ENCODE data around the gene ZNF358.
"Not testable (repeated sequence)": the region's sequence is repeated elsewhere in the genome, so short reads cannot be mapped to it uniquely, and the experiment has no call there.

Gene ZNF358

GRCh38 chr19:7535998-7536695, 20.2 kb downstream of the ZNF358 start:
- DNase-seq (ENCODE audit: low read depth): no peak

- not testable (repeated sequence) for DNase-seq (ENCODE audit: low read depth)
These were observed 23.1 kb downstream of the ZNF358 start for GRCh38 chr19:7538990-7539389.

GRCh38 chr19:7539827-7540425, 24.0 kb downstream of the ZNF358 start:
- no peak for DNase-seq (ENCODE audit: low read depth)

- DNase-seq (ENCODE audit: low read depth): no peak
These were observed 25.0 kb downstream of the ZNF358 start for GRCh38 chr19:7540761-7541474.

DNA sequence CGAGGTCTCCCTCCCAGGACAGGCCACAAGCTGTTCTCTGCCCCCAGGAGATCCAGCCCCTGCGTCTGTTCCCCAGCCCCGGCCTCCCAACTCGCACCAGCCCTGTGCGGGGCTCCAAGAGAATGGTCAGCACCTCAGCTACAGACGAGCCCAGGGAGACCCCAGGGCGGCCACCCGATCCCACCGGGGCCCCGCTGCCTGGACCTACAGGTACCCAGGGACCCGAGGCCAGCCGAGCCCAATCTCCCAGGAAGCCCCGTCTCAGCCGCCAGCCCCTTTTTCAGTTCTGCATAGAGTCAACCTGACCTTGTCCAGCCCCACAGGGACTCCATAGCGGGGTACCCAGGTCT, 25.5 kb downstream of the ZNF358 start:
- no peak for DNase-seq (ENCODE audit: low read depth)

- DNase-seq (ENCODE audit: low read depth): no peak
These were observed 26.0 kb downstream of the ZNF358 start for GRCh38 chr19:7541828-7542443.

- no peak for DNase-seq (ENCODE audit: low read depth)
These were observed 26.8 kb downstream of the ZNF358 start for GRCh38 chr19:7542556-7543348.

- DNase-seq (ENCODE audit: low read depth): no peak
These were observed 28.7 kb downstream of the ZNF358 start for GRCh38 chr19:7544626-7545025.

DNA sequence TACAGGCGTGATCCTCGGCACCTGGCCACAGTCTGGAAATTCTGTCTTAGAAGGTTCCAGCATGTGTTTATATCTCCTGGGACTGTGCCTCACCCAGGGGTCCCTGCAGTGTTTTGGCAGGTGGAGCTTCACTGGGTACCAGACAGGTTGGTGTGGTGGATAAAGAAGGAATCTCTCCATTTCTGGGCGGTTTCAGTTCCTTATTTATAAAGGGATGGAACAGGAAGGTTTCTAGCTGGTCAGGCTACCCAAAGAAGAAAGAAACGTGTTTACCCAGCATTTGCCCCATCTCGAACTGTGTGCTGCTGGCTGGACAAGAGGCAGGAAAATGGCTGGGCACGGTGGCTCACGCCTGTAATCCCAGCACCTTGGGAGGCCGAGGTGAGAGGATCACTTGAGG, 29.4 kb downstream of the ZNF358 start:
- no peak for DNase-seq (ENCODE audit: low read depth)

DNA sequence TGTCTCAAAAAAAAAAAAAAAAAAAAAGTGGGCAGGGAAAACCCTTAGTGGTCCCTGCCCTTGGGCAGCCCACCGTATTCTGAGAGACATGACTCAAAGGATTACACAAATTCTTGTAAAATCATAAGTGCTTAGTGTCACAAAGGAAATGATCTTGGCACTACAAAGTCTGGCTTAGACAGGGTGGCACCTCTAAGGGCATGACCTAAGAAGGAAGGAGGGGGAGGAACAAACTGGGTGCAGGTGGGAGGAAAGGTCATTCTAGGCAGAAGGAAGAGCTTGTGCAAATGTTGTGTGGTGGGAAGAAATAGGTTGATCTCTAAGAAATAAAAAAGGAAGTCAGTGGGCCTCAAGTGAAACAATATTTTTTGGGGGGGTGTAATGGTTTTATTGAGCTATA, 30.0 kb downstream of the ZNF358 start:
- no peak for DNase-seq (ENCODE audit: low read depth)

DNA sequence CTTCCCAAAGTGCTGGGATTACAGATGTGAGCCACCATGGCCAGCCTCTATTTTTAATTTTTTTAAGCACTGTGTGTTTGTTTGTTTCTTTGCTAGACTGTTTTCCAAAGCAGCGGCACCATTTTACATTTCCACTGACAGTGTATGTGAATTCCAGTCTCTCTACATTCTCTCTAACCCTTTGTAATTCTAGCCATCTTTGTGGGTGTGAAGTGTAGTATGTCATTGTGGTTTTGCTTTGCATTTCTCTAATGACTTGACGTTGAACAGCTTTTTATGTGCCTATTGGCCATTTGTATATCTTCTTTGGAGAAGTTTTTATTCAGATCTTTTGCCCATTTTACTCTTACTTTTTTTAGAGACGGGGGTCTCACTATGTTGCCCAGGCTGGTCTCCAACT, 31.3 kb downstream of the ZNF358 start:
- DNase-seq (ENCODE audit: low read depth): no peak

- DNase-seq (ENCODE audit: low read depth): no peak
These were observed 33.7 kb downstream of the ZNF358 start for GRCh38 chr19:7549429-7550148.

DNA sequence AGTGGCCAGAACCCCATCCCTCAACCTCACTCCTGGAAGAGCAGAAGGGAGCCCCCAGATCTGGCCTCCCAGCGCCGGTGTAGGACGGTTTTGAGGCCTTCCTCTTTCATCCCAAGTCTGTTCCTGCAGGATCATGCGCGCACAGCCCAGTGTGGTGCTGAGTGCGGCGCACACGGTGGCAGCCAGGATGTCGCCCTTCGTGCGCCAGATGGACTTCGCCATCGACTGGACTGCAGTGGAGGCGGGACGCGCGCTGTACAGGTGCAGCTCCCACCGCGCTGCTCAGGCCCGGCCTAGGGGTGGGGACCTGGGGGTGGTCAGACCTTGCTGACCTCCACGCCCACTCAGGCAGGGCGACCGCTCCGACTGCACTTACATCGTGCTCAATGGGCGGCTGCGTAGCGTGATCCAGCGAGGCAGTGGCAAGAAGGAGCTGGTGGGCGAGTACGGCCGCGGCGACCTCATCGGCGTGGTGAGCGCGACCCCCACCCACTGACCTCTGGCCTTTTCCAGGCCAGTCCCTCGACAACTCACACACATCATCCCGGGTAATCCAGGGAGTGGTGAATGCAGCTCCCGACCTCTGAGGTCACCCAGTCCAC, 34.4 kb downstream of the ZNF358 start:
- DNase-seq (ENCODE audit: low read depth): no peak

GRCh38 chr19:7550987-7551761, 35.3 kb downstream of the ZNF358 start:
- no peak for DNase-seq (ENCODE audit: low read depth)

DNA sequence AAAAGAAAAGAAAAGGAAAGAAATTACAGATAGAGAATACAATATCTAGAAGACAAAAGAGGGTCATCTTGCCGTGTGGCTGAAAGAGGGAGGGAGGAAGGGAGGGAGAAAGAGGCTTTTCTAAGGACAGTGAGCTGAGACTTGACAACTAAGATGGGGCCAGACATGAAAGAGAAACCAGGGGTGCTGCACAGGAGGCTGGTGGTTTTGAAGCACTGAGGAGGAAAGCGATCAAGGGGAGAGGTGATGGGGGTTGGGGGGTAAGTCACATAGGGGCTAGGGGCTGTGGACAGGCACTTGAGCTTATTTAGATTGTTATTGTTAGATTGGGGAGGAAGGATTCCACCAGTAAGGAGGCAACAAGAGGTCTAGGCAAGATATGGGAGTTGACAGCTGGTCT, 36.9 kb downstream of the ZNF358 start:
- no peak for DNase-seq (ENCODE audit: low read depth)

- no peak for DNase-seq (ENCODE audit: low read depth)
These were observed 38.7 kb downstream of the ZNF358 start for GRCh38 chr19:7554565-7554964.

- no peak for DNase-seq (ENCODE audit: low read depth)
These were observed 39.3 kb downstream of the ZNF358 start for GRCh38 chr19:7554990-7555864.

DNA sequence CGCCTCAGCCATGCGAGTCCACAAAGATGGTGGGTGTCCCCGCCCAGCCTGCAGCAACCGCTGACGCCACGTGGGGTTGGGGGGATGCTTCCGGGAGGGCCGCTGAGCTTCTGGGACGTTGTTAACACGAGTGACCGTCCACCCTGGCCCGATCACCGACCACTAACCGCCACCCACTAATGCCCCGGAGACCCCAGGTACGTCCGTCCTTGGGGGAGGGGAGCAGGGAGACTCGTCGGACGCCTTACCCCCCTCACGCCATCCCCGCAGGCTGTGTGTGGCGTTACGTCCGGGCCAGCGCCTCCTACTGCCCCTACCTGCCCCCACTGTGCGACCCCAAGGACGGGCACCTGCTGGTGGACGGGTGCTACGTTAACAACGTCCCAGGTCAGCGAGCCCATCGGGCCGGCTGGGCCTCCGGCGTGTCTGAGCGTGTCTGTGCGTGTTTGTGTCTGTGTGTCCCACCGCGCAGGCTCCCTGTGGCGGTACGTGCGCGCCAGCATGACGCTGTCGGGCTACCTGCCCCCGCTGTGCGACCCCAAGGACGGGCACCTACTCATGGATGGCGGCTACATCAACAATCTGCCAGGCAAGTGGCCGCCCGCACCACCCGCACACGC, 40.9 kb downstream of the ZNF358 start:
- no peak for DNase-seq (ENCODE audit: low read depth)

DNA sequence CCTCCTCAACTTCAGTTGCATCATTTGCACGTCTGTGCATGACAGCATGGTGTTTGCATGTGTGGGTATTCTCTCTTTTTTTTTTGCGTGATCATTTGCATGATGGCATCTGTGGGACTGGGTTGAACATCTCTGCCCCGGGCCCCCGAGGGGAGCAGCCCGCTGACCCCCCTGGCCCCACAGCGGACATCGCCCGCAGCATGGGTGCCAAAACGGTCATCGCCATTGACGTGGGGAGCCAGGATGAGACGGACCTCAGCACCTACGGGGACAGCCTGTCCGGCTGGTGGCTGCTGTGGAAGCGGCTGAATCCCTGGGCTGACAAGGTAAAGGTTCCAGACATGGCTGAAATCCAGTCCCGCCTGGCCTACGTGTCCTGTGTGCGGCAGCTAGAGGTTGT, 42.8 kb downstream of the ZNF358 start:
- DNase-seq (ENCODE audit: low read depth): no peak

All from activated T-cell treated with anti-CD3 and anti-CD28 coated beads for 24 hours (primary cell).